Measurements from ENCODE around the gene AHNAK.

The AHNAK gene

GRCh38 chr11:62383822-62384221 lies 162.8 kb downstream of the AHNAK start:
- DNase-seq (ENCODE audit: low spot score): no peak
